Ascending aorta (tissue), 2 donors: ENCODE results near the gene PPARG. TPM values are rescaled to one million over a fixed set of nuclear protein-coding genes. Genes with fewer than 3 reads are reported as not detected.
"Not testable (repeated sequence)": the region's sequence is repeated elsewhere in the genome, so short reads cannot be mapped to it uniquely, and the experiment has no call there.

Source experiments
- DNase-seq, 2 donors: peaks; one replicate each; pipeline ENCODE4 v3.0.0-alpha.2; 2019; ENCODE audit warnings: low spot score in 2 of 2
- H3K27ac ChIP-seq, 2 donors: fragments of 200-600 bp; sonication (generic); one replicate each; pipeline ENCODE4 v1.5.1; 2016 to 2017; ENCODE audit warnings: mild to moderate bottlenecking in 1 of 2
- H3K27me3 ChIP-seq: fragments of 200-600 bp; sonication (generic); one replicate; pipeline ENCODE4 v1.5.1; 2017
- H3K36me3 ChIP-seq, 2 donors: fragments of 200-600 bp; sonication (generic); one replicate each; pipeline ENCODE4 v1.5.1; 2016
- H3K4me1 ChIP-seq, 2 donors: fragments of 200-600 bp; sonication (generic); one replicate each; pipeline ENCODE4 v1.5.1; 2016 to 2017; ENCODE audit warnings: mild to moderate bottlenecking in 1 of 2
- H3K4me3 ChIP-seq, 2 donors: fragments of 200-600 bp; sonication (generic); one replicate each; pipeline ENCODE4 v1.5.1; 2016 to 2017; ENCODE audit warnings: mild to moderate bottlenecking in 1 of 2
- H3K9me3 ChIP-seq, 2 donors: fragments of 200-600 bp; sonication (generic); one replicate each; pipeline ENCODE4 v1.5.1; 2016
- intact Hi-C: fragments of 100-400 bp; cut with DNase I; formaldehyde crosslinking; loops from one replicate; pipeline ENCODE4 v1.15.1; 2023
- total RNA-seq: library from RNA; depleted of rRNA; stranded (reverse); fragments of >200 nt; gene quantifications from one replicate; pipeline ENCODE4 v1.1.0, GENCODE V29; 2016
- TF ChIP-seq, protein P1 (sequence below), 3 experiments: fragments of 200-600 bp in 2 of 3; fragments of 450-650 bp in 1 of 3; sonication (generic) in 2 of 3; IDR thresholded peaks; one replicate each; pipeline ENCODE4 v1.5.1; 2016 to 2019; ENCODE audit warnings: antibody characterized with exemption in 3 of 3, mild to moderate bottlenecking in 1 of 3, moderate library complexity in 1 of 3

The PPARG gene
- total RNA-seq, 1 donor from 2014 or later = 23.5 TPM

- H3K9me3 ChIP-seq = no peaks in the 10 kb centered on the region
- H3K27ac ChIP-seq = no peak overlapping the region
- no peaks in the 10 kb centered on the region for H3K36me3 ChIP-seq
- no peaks in the 10 kb centered on the region for H3K27me3 ChIP-seq
- DNase-seq = no peak
- intact Hi-C loops = no loop called here
- H3K4me3 ChIP-seq = no peak overlapping the region
- TF ChIP-seq, protein P1, sequence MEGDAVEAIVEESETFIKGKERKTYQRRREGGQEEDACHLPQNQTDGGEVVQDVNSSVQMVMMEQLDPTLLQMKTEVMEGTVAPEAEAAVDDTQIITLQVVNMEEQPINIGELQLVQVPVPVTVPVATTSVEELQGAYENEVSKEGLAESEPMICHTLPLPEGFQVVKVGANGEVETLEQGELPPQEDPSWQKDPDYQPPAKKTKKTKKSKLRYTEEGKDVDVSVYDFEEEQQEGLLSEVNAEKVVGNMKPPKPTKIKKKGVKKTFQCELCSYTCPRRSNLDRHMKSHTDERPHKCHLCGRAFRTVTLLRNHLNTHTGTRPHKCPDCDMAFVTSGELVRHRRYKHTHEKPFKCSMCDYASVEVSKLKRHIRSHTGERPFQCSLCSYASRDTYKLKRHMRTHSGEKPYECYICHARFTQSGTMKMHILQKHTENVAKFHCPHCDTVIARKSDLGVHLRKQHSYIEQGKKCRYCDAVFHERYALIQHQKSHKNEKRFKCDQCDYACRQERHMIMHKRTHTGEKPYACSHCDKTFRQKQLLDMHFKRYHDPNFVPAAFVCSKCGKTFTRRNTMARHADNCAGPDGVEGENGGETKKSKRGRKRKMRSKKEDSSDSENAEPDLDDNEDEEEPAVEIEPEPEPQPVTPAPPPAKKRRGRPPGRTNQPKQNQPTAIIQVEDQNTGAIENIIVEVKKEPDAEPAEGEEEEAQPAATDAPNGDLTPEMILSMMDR (IDR thresholded peaks at IDR 0.05) = no peak
- no peaks in the 10 kb centered on the region for H3K4me1 ChIP-seq
Measured at GRCh38 chr3:12455740-12456139, 166.9 kb downstream of the PPARG start.

GRCh38 chr3:12456441-12456840, 167.6 kb downstream of the PPARG start:
- no peaks in the 10 kb centered on the region for H3K27me3 ChIP-seq
- H3K27ac ChIP-seq = no peak overlapping the region
- H3K4me1 ChIP-seq = no peaks in the 10 kb centered on the region
- intact Hi-C loops = no loop called here
- H3K9me3 ChIP-seq = no peaks in the 10 kb centered on the region
- no peak for DNase-seq
- no peaks in the 10 kb centered on the region for H3K36me3 ChIP-seq
- H3K4me3 ChIP-seq = no peak overlapping the region
- TF ChIP-seq, protein P1 (IDR thresholded peaks at IDR 0.05) = no peak

- intact Hi-C loops, H3K36me3 ChIP-seq, H3K27me3 ChIP-seq, H3K4me1 ChIP-seq, H3K9me3 ChIP-seq, H3K27ac ChIP-seq, DNase-seq, H3K4me3 ChIP-seq: not testable (repeated sequence)
Measured at GRCh38 chr3:12457380-12457779, 168.5 kb downstream of the PPARG start.

- H3K27ac ChIP-seq = no peak overlapping the region
- H3K27me3 ChIP-seq = no peaks in the 10 kb centered on the region
- no peaks in the 10 kb centered on the region for H3K4me1 ChIP-seq
- no peaks in the 10 kb centered on the region for H3K9me3 ChIP-seq
- no peak overlapping the region for H3K4me3 ChIP-seq
- no peak for DNase-seq
- TF ChIP-seq, protein P1 (IDR thresholded peaks at IDR 0.05) = no peak
- no peaks in the 10 kb centered on the region for H3K36me3 ChIP-seq
- intact Hi-C loops = no loop called here
Measured at GRCh38 chr3:12458901-12459300, 170.0 kb downstream of the PPARG start.

DNA sequence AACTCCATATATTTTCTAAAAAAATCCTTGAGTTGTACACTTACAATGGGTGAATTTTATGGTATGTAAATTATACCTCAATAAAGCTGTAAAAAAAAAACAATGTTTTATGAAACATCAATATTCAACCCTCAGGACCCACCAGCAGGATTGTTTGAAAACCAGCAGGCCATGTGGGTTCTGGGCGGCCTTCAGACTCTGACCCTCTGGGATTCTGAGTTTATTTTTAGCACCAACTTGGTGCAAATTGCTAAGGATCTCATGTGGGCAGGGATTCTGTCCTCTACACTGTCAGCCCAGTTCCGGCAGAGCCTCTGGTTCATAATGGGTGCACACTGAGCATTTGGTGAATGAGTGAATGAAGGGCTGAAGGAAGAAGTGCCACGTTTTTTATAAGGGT, 171.3 kb downstream of the PPARG start:
- TF ChIP-seq, protein P1 (IDR thresholded peaks at IDR 0.05) = no peak
- intact Hi-C loops = no loop called here
- H3K27ac ChIP-seq = no peak overlapping the region
- H3K27me3 ChIP-seq = no peaks in the 10 kb centered on the region
- H3K36me3 ChIP-seq = no peaks in the 10 kb centered on the region
- no peaks in the 10 kb centered on the region for H3K4me1 ChIP-seq
- no peaks in the 10 kb centered on the region for H3K9me3 ChIP-seq
- H3K4me3 ChIP-seq = no peak overlapping the region
- DNase-seq = no peak

GRCh38 chr3:12461097-12461649, 172.3 kb downstream of the PPARG start:
- no peak for DNase-seq
- H3K4me3 ChIP-seq = no peak overlapping the region
- H3K36me3 ChIP-seq = no peaks in the 10 kb centered on the region
- H3K27ac ChIP-seq = no peak overlapping the region
- intact Hi-C loops = no loop called here
- H3K27me3 ChIP-seq = no peaks in the 10 kb centered on the region
- no peaks in the 10 kb centered on the region for H3K4me1 ChIP-seq
- TF ChIP-seq, protein P1 (IDR thresholded peaks at IDR 0.05) = no peak
- H3K9me3 ChIP-seq = no peaks in the 10 kb centered on the region
